GM12865 (cell line): ENCODE results near the gene PITPNM1.

Experiments used
- DNase-seq: peaks from one replicate; pipeline ENCODE4 v3.0.0; 2010; ENCODE audit warnings: low read depth
- H3K4me3 ChIP-seq: 2 replicates; pipeline ENCODE4 v1.5.1; 2011; ENCODE audit warnings: mild to moderate bottlenecking, low read depth, low read length, control low read depth
- CTCF ChIP-seq: IDR thresholded peaks from 2 replicates; pipeline ENCODE4 v1.5.1; 2011; ENCODE audit warnings: low read length, control low read depth, low read depth, inconsistent platforms; ENCODE audit not compliant: insufficient read depth; ENCODE audit errors: missing control alignments

The PITPNM1 gene

GRCh38 chr11:67497656-67498291, 7.4 kb downstream of the PITPNM1 start:
- no peak for TF ChIP-seq CTCF
- H3K4me3 ChIP-seq = no peak overlapping the region
- DNase-seq = no peak

GRCh38 chr11:67496113-67496512, 9.1 kb downstream of the PITPNM1 start:
- no peak overlapping the region for H3K4me3 ChIP-seq
- no peak for DNase-seq
- TF ChIP-seq CTCF = no peak

GRCh38 chr11:67495234-67496005, 9.7 kb downstream of the PITPNM1 start:
- TF ChIP-seq CTCF = no peak
- H3K4me3 ChIP-seq = no peak overlapping the region
- no peak for DNase-seq

- H3K4me3 ChIP-seq = no peak overlapping the region
- no peak for DNase-seq
- TF ChIP-seq CTCF = no peak
These were observed 10.6 kb downstream of the PITPNM1 start for GRCh38 chr11:67494371-67495233.

- H3K4me3 ChIP-seq = no peak overlapping the region
- TF ChIP-seq CTCF = no peak
- no peak for DNase-seq
These were observed 11.4 kb downstream of the PITPNM1 start for GRCh38 chr11:67493548-67494370.
